Omental fat pad (tissue), 4 donors: ENCODE results near the gene PSENEN. TPM values are rescaled to one million over a fixed set of nuclear protein-coding genes. Genes with fewer than 3 reads are reported as not detected.

Experiments used
- ATAC-seq: fragments of 150-250 bp; one replicate; pipeline ENCODE4 v1.9.1; 2016; ENCODE audit warnings: mild to moderate bottlenecking, moderate library complexity; ENCODE audit not compliant: low FRiP score
- DNase-seq: peaks from one replicate; pipeline ENCODE4 v3.0.0-alpha.2; 2019; ENCODE audit warnings: low spot score
- total RNA-seq, 4 donors: library from RNA; depleted of rRNA; stranded (reverse); fragments of >200 nt; gene quantifications; one replicate each; pipeline ENCODE4 v1.1.0, GENCODE V29; 2016
- TF ChIP-seq, protein P1 (sequence below), 3 donors: fragments of 450-650 bp; IDR thresholded peaks; one replicate each; pipeline ENCODE4 v1.5.1; 2016 to 2017; ENCODE audit warnings: antibody characterized with exemption in 3 of 3, mild to moderate bottlenecking in 3 of 3, moderate library complexity in 2 of 3

PSENEN gene
- total RNA-seq, 4 donors from 2014 or later: 28.1 to 58.6 (median 37.9) TPM

DNA sequence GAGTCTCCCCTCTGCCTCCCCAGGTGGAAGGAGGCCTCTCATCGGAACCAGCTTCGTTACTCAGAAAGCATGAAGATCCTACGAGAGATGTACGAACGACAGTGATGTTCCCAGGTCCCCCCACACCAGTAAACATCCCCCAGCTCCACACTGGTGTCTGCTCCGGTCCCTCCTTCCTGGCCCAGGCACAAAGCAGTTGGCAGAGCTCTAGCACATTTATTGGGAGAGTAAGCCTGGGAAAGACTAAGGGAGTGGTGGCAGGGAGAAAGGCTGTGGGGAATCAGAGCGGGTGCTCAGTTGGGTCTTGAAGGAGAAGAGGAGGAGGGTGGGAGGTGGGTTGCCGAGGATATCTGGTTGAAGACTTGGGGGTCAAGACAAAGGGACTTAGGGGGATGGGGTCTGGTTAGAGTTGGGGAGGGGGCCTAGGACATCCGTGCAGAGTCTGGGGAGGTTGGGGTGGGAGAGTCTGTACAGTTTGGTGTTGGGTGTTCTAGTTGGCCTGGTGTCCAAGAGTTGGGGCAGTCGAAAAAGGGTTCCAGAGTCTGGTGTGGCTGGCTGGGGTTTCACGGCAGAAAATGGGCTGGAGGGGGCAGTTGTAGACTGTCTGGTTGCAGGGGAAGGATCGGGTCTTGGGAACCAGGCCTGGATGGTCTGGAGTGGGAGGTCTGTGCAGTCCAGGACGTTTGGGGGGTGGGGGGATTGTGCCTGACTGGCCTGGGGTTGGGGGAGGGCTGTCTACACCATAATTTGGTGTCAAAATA lies 9.1 kb downstream of the PSENEN start:
- DNase-seq (no peak), ATAC-seq (no peak)
- TF ChIP-seq, protein P1, sequence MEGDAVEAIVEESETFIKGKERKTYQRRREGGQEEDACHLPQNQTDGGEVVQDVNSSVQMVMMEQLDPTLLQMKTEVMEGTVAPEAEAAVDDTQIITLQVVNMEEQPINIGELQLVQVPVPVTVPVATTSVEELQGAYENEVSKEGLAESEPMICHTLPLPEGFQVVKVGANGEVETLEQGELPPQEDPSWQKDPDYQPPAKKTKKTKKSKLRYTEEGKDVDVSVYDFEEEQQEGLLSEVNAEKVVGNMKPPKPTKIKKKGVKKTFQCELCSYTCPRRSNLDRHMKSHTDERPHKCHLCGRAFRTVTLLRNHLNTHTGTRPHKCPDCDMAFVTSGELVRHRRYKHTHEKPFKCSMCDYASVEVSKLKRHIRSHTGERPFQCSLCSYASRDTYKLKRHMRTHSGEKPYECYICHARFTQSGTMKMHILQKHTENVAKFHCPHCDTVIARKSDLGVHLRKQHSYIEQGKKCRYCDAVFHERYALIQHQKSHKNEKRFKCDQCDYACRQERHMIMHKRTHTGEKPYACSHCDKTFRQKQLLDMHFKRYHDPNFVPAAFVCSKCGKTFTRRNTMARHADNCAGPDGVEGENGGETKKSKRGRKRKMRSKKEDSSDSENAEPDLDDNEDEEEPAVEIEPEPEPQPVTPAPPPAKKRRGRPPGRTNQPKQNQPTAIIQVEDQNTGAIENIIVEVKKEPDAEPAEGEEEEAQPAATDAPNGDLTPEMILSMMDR (IDR thresholded peaks at IDR 0.05): no peak

DNA sequence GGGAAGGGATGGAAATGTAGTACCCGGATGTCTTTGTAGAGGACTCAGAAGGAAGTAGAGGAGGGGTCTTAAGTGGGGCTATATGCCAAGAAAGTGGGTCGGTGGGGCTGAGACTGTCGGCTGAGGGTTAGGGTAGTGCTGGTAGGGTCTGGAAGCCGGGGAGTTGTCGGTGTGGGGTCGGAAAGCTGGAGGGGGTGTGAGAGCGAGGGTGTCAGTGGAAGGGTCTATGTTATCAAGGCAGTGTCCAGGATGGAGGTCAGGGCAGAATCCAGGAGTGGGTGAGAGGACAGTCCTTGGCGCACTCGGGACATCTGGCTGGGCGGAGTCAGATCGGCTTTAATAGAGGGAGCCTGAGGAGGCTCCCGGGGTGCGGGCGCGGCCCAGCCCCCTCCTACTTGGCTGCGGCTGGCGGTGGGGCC lies 9.7 kb downstream of the PSENEN start:
- no peak for DNase-seq
- TF ChIP-seq, protein P1 (IDR thresholded peaks at IDR 0.05): no peak
- ATAC-seq: no peak

DNA sequence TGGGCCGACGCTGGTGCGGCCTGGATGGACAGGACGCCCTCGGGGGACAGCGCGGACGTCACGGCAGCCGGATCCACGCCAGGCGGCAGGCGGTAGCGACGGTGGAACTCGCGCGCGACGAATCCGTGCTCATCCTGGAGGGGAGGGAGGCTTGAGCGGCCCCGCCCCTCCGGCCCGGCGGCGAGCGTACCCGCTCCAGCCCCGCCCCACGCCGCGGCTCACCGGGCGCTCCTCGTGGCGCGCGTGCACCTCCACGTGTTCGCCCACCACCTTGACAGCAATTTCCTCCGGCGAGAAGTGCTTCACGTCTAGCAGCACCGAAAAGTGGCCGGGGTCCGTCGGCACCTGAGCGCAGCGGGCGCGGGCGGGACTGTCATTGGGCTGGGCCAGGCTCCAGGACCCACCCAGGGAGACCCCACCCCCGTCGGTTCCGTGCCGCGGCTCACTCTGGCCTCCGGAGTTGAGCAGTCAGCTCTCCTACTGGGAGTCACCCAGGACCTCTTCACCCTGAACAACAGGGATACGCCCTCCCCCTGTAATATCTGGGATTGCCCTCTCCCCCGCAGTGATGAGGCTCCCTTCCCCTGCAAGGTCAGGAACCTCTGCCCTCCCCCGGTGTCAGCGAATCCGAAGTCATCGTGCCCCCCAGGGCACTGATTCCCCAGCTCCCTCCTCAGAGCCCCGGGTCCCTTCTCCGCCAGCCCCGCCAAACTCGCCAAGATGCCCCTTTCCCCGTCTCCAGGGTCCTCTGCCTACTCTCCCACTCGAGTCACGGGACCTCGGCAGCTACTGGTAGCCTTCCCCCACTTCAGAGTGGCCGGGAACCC lies 10.3 kb downstream of the PSENEN start:
- peak; percentile 33 for ATAC-seq
- TF ChIP-seq, protein P1 (IDR thresholded peaks at IDR 0.05): no peak
- peak; percentile 36 for DNase-seq

DNA sequence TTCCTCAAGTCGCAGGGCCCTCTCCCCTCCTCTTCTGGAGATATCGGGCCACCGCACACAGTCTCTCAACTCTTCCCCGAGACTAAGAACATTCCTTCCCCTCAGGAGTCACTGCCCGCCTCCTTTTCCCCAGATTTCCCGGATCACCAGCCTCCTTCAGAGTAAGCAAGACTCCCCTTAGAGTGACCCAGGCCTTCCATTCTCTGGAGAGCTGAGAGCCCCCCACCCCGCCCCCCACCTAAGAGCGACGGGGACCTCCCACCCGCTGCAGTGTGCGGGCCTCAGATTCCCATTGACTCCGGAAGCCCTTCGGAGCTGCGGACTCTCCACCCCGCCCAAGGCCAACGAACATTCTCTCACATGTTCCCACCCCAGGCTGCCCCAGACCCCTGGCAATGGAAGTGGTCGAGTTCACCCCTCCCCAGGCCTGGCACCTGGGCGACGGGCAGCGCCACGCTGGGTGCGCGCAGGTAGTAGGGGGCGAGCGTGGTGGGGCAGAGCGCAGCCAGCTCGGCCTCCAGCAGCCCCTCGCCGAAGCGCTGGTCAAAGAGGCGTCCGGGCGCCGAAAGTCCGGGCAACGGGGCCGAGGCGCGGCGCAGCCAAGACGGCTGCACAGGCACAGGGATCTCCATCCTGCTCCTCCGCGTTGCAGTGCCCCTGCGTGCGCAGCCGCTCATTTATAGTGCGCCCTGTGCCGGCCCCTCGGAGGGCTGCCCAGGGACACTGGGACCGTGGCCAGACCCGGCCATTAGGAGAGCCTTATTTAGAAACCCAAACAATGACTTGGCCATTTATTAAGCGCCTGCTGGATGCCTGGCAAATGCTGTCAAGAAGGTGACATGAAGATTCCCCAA lies 11.2 kb downstream of the PSENEN start, which contains the start of gene HSPB6:
Gene HSPB6, minus strand, starts transcription at position 653 of the 854 bp plus-strand sequence. Its CDS starts 21 bp downstream, at position 632.
- ATAC-seq (no peak), DNase-seq (no peak)
- TF ChIP-seq, protein P1 (IDR thresholded peaks at IDR 0.05): no peak

DNA sequence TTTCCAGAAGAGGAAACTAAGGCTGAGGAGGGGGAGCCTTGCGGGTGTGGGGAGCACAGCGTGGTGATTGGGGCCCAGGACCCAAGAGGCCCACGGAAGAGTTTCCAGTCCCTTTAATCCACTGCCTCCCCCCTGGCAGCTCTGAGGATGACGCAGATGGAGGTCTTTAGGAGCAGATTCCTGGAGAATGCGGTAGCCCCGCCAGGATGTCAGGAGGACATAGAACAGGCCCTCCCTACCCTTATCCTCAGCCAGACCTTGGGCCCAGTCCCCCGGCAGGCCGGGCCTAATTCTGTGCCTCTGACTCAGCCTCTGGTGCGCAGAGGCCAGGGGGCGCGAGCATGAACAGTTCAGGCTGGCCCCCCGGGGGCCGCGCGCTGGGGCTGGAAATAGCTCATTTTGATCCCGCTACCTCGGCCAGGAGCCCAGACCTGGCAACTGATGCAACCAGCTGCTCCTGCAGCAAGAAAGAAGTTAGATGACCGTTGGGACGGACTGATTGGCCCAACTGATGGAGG lies 11.8 kb downstream of the PSENEN start:
- DNase-seq (peak; percentile 53), ATAC-seq (peak; percentile 79)
- TF ChIP-seq, protein P1 (IDR thresholded peaks at IDR 0.05): no peak
